Fibroblast of lung (primary cell): Measurements from ENCODE around the gene EMC10. TPM values are rescaled to one million over a fixed set of nuclear protein-coding genes. Genes with fewer than 3 reads are reported as not detected.

Source experiments
- DNase-seq, 2 donors: peaks; one replicate each; pipeline versions ENCODE4 v3.0.0 to v3.0.0-alpha.2; 2010; ENCODE audit warnings: low read depth in 2 of 2
- H2AFZ ChIP-seq: 2 replicates; pipeline ENCODE4 v1.5.1; 2012; ENCODE audit warnings: low read length, control low read depth, inconsistent platforms
- H3K27ac ChIP-seq: 2 replicates; pipeline ENCODE4 v1.5.1; 2011; ENCODE audit warnings: low read length, control low read depth; ENCODE audit not compliant: insufficient read depth
- H3K27me3 ChIP-seq: 2 replicates; pipeline ENCODE4 v1.5.1; 2011; ENCODE audit warnings: mild to moderate bottlenecking, low read length; ENCODE audit not compliant: control insufficient read depth, insufficient read depth
- H3K36me3 ChIP-seq: 2 replicates; pipeline ENCODE4 v1.5.1; 2011; ENCODE audit warnings: low read length; ENCODE audit not compliant: control insufficient read depth, insufficient read depth
- H3K4me1 ChIP-seq: 2 replicates; pipeline ENCODE4 v1.5.1; 2011; ENCODE audit warnings: low read length; ENCODE audit not compliant: control insufficient read depth, insufficient read depth; ENCODE audit errors: extremely low read depth
- H3K4me2 ChIP-seq: 2 replicates; pipeline ENCODE4 v1.5.1; 2011; ENCODE audit warnings: low read length, control low read depth; ENCODE audit not compliant: insufficient read depth; ENCODE audit errors: extremely low read depth
- H3K4me3 ChIP-seq, 4 experiments: fragments of 200-600 bp in 1 of 4; sonication (generic) in 1 of 4; replicated peaks in 1 of 4; 2 replicates each; pipeline ENCODE4 v1.5.1; 2011 to 2016; ENCODE audit warnings: low read length in 4 of 4, low read depth in 3 of 4, mild to moderate bottlenecking in 3 of 4, control low read depth in 2 of 4, inconsistent platforms in 1 of 4, mixed read lengths in 1 of 4; ENCODE audit not compliant: insufficient read depth in 1 of 4; ENCODE audit errors: control extremely low read depth in 1 of 4
- H3K79me2 ChIP-seq: 2 replicates; pipeline ENCODE4 v1.5.1; 2012; ENCODE audit warnings: mild to moderate bottlenecking, low read length, inconsistent platforms; ENCODE audit not compliant: control insufficient read depth, insufficient read depth
- H3K9ac ChIP-seq: 2 replicates; pipeline ENCODE4 v1.5.1; 2011; ENCODE audit warnings: mild to moderate bottlenecking, low read length, control low read depth; ENCODE audit not compliant: insufficient read depth
- H3K9me3 ChIP-seq: 2 replicates; pipeline ENCODE4 v1.5.1; 2012; ENCODE audit warnings: low read depth, low read length; ENCODE audit not compliant: control insufficient read depth, insufficient read depth
- H4K20me1 ChIP-seq: 2 replicates; pipeline ENCODE4 v1.5.1; 2011; ENCODE audit warnings: low read length; ENCODE audit not compliant: control insufficient read depth, insufficient read depth; ENCODE audit errors: extremely low read depth
- EZH2 ChIP-seq: IDR thresholded peaks from 2 replicates; pipeline ENCODE4 v1.5.1; 2012; ENCODE audit warnings: low read length, control low read depth, mild to moderate bottlenecking; ENCODE audit errors: missing control alignments
- polyA plus RNA-seq, 2 donors: library from polyadenylated mRNA; depleted of rRNA in 1 of 2; stranded (reverse) in 1 of 2; unstranded in 1 of 2; fragments of >200 nt; gene quantifications; 2 replicates each; pipeline ENCODE4 v1.2.1, GENCODE V29; 2011 to 2012; ENCODE audit warnings: missing spikeins in 1 of 2
- total RNA-seq: library from RNA; depleted of rRNA; stranded (reverse); fragments of >200 nt; gene quantifications from 2 replicates; pipeline ENCODE4 v1.2.1, GENCODE V29; 2014
- TF ChIP-seq, protein P1 (sequence below), 2 donors: IDR thresholded peaks in 1 of 2; conservative IDR thresholded peaks in 1 of 2; 1 replicate in 1 of 2; 2 replicates in 1 of 2; pipeline ENCODE4 v1.5.1; 2011 to 2012; ENCODE audit warnings: low read length in 2 of 2, control low read depth in 1 of 2, inconsistent platforms in 1 of 2, low read depth in 1 of 2, mild to moderate bottlenecking in 1 of 2

EMC10 gene
- total and polyA plus RNA-seq, 2 donors (not counting 1 experiment from before 2014, with no cell fraction given), result 40.8 to 42.7 TPM

DNA sequence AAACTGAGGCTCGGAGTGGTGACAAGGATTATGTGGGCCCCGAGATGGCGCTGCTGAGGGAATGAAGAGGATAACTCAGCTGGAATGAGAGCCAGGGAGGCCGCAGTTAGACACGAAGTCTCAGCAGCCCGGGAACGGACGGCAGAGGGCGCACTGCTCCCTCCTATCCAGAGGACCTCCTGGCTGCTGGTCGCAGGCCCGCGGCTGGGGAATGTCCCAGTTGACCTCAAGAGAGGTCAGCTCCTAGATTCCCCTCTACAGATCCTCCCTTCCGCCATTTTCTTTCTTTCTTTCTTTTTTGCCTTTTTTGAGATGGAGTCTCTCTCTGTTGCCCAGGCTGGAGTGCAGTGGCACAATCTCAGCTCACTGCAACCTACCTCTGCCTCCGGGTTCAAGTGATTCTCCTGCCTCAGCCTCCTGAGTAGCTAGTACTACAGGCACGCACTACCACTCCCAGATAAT lies 61.5 kb downstream of the EMC10 start:
- Histone ChIP-seq H3K4me3 (no peak overlapping the region), H3K9ac (no peak overlapping the region), H3K4me2 (no peak overlapping the region), H3K4me1 (no peaks in the 10 kb centered on the region), H3K79me2 (no peaks in the 10 kb centered on the region), H3K27ac (no peak overlapping the region), H3K27me3 (no peaks in the 10 kb centered on the region), H2AFZ (no peak overlapping the region), H4K20me1 (no peaks in the 10 kb centered on the region), H3K9me3 (no peaks in the 10 kb centered on the region), H3K36me3 (no peaks in the 10 kb centered on the region)
- no peak for TF ChIP-seq EZH2
- TF ChIP-seq, protein P1, sequence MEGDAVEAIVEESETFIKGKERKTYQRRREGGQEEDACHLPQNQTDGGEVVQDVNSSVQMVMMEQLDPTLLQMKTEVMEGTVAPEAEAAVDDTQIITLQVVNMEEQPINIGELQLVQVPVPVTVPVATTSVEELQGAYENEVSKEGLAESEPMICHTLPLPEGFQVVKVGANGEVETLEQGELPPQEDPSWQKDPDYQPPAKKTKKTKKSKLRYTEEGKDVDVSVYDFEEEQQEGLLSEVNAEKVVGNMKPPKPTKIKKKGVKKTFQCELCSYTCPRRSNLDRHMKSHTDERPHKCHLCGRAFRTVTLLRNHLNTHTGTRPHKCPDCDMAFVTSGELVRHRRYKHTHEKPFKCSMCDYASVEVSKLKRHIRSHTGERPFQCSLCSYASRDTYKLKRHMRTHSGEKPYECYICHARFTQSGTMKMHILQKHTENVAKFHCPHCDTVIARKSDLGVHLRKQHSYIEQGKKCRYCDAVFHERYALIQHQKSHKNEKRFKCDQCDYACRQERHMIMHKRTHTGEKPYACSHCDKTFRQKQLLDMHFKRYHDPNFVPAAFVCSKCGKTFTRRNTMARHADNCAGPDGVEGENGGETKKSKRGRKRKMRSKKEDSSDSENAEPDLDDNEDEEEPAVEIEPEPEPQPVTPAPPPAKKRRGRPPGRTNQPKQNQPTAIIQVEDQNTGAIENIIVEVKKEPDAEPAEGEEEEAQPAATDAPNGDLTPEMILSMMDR (conservative IDR thresholded peaks at IDR 0.05 in 1 of 2, IDR thresholded peaks at IDR 0.05 in 1 of 2; ENCODE audit: low read depth in 1 of 2, low read length in 2 of 2), result peak; percentile 56 to 78
- peak; percentile 62 to 67 for DNase-seq

Other genes with a start within 250 kb of the EMC10 start
- under 0.01 TPM in 1 of 2 replicates, not detected in the other for gene KCNC3, start 147.1 kb upstream of the EMC10 start, total RNA-seq
- 0.01 TPM in 2 replicates for gene KCNC3, start 147.1 kb upstream of the EMC10 start, polyA plus RNA-seq
- gene NAPSA, start 110.9 kb upstream of the EMC10 start, total RNA-seq, result under 0.01 and 0.17 TPM in 2 replicates
- 0.03 and 0.15 TPM in 2 replicates for gene NAPSA, start 110.9 kb upstream of the EMC10 start, polyA plus RNA-seq
- gene NR1H2, start 100.0 kb upstream of the EMC10 start, total RNA-seq, result 75.5 and 82.4 TPM in 2 replicates
- 30.3 and 30.4 TPM in 2 replicates for gene NR1H2, start 100.0 kb upstream of the EMC10 start, polyA plus RNA-seq
- gene POLD1, start 92.2 kb upstream of the EMC10 start, total RNA-seq, result 16.4 and 23.6 TPM in 2 replicates
- gene POLD1, start 92.2 kb upstream of the EMC10 start, polyA plus RNA-seq, result 4.0 and 10.1 TPM in 2 replicates
- under 0.01 TPM in 1 of 2 replicates, not detected in the other for gene SPIB, start 57.6 kb upstream of the EMC10 start, total RNA-seq
- gene SPIB, start 57.6 kb upstream of the EMC10 start, polyA plus RNA-seq, result not detected in 2 replicates
- gene MYBPC2, start 43.6 kb upstream of the EMC10 start, total RNA-seq, result under 0.01 and 0.26 TPM in 2 replicates
- 0.02 TPM in 1 of 2 replicates, not detected in the other for gene MYBPC2, start 43.6 kb upstream of the EMC10 start, polyA plus RNA-seq
- 0.51 and 0.66 TPM in 2 replicates for gene GARIN5A, start 341 bp downstream of the EMC10 start, total RNA-seq
- gene GARIN5A, start 341 bp downstream of the EMC10 start, polyA plus RNA-seq, result 0.11 and 0.24 TPM in 2 replicates
- gene JOSD2, start 34.7 kb downstream of the EMC10 start, total RNA-seq, result 38.3 and 48.6 TPM in 2 replicates
- 16.3 and 17.3 TPM in 2 replicates for gene JOSD2, start 34.7 kb downstream of the EMC10 start, polyA plus RNA-seq
- gene ASPDH, start 37.4 kb downstream of the EMC10 start, total RNA-seq, result not detected in 2 replicates
- gene ASPDH, start 37.4 kb downstream of the EMC10 start, polyA plus RNA-seq, result not detected in 2 replicates
- 0.17 and 0.26 TPM in 2 replicates for gene LRRC4B, start 91.9 kb downstream of the EMC10 start, total RNA-seq
- gene LRRC4B, start 91.9 kb downstream of the EMC10 start, polyA plus RNA-seq, result 0.02 TPM in 2 replicates
- not detected in 2 replicates for gene SYT3, start 163.4 kb downstream of the EMC10 start, total RNA-seq
- not detected in 2 replicates for gene SYT3, start 163.4 kb downstream of the EMC10 start, polyA plus RNA-seq
- gene C19orf81, start 172.9 kb downstream of the EMC10 start, total RNA-seq, result not detected in 2 replicates
- gene C19orf81, start 172.9 kb downstream of the EMC10 start, polyA plus RNA-seq, result not detected in 2 replicates
- gene SHANK1, start 243.3 kb downstream of the EMC10 start, total RNA-seq, result 1.8 and 7.9 TPM in 2 replicates
- gene SHANK1, start 243.3 kb downstream of the EMC10 start, polyA plus RNA-seq, result 1.4 and 2.3 TPM in 2 replicates
- 27.5 and 69.4 TPM in 2 replicates for gene CLEC11A, start 246.9 kb downstream of the EMC10 start, total RNA-seq
- gene CLEC11A, start 246.9 kb downstream of the EMC10 start, polyA plus RNA-seq, result 22.5 and 23.4 TPM in 2 replicates